Stomach (tissue), 4 donors: Measurements from ENCODE around the gene BEND2.

Source experiments
- CTCF ChIP-seq, 7 experiments: fragments of 450-650 bp in 4 of 7; fragments of 200-600 bp in 3 of 7; sonication (generic) in 3 of 7; IDR thresholded peaks; one replicate each; pipeline ENCODE4 v1.5.1; 2016 to 2019; ENCODE audit warnings: antibody characterized with exemption in 7 of 7, control low read depth in 2 of 7, mild to moderate bottlenecking in 1 of 7
- POLR2A ChIP-seq, 4 donors: fragments of 450-650 bp; IDR thresholded peaks; one replicate each; pipeline ENCODE4 v1.6.1; 2016; ENCODE audit warnings: antibody characterized with exemption in 4 of 4, control low read depth in 2 of 4, mild to moderate bottlenecking in 1 of 4, moderate library complexity in 1 of 4
- POLR2AphosphoS5 ChIP-seq, 3 donors: sonication (generic); formaldehyde crosslinking; IDR thresholded peaks; one replicate each; pipeline ENCODE4 v1.6.1; 2016; ENCODE audit warnings: antibody characterized with exemption in 3 of 3

GRCh38 chrX:18126971-18127370 is 93.7 kb downstream of the BEND2 start:
- TF ChIP-seq POLR2AphosphoS5 (IDR thresholded peaks at IDR 0.05): no peak
- TF ChIP-seq CTCF (IDR thresholded peaks at IDR 0.05): no peak
- TF ChIP-seq POLR2A (IDR thresholded peaks at IDR 0.05): no peak
